Spleen (tissue), 7 donors: ENCODE measurements around the gene IRF2.

Experiments
- CTCF ChIP-seq, 11 experiments: fragments of 200-600 bp in 7 of 11; fragments of 450-650 bp in 4 of 11; sonication (generic) in 4 of 11; IDR thresholded peaks in 8 of 11; conservative IDR thresholded peaks in 3 of 11; 1 replicate in 7 of 11; 2 replicates in 4 of 11; pipeline versions ENCODE4 v1.4.0 to v1.8.0; 2016 to 2021; ENCODE audit warnings: antibody characterized with exemption in 11 of 11, inconsistent platforms in 4 of 11, mild to moderate bottlenecking in 1 of 11
- POLR2A ChIP-seq, 3 donors: fragments of 450-650 bp; IDR thresholded peaks; one replicate each; pipeline ENCODE4 v1.5.1; 2017; ENCODE audit warnings: antibody characterized with exemption in 3 of 3, mild to moderate bottlenecking in 1 of 3
- POLR2AphosphoS5 ChIP-seq, 3 donors: sonication (generic); formaldehyde crosslinking; IDR thresholded peaks; one replicate each; pipeline ENCODE4 v1.5.1; 2017; ENCODE audit warnings: antibody characterized with exemption in 3 of 3
- donor health status: DM: no; HTN: no; CAD: no; lungs with moderate emphysema.
- donor health status: DM: no; HTN: no; CAD: no.
- donor health status: DM: no; HTN: no; CAD: no.

GRCh38 chr4:184387351-184387750 is 87.0 kb downstream of the IRF2 start:
- no peak for TF ChIP-seq CTCF (IDR thresholded peaks at IDR 0.05 in 8 of 11, conservative IDR thresholded peaks at IDR 0.05 in 3 of 11)
- no peak for TF ChIP-seq POLR2A (IDR thresholded peaks at IDR 0.05)
- no peak for TF ChIP-seq POLR2AphosphoS5 (IDR thresholded peaks at IDR 0.05)
